Thyroid gland (tissue), 4 donors: ENCODE data around the gene ERCC3.

ENCODE experiments used
- CTCF ChIP-seq, 6 experiments: fragments of 200-600 bp in 3 of 6; fragments of 450-650 bp in 3 of 6; sonication (generic) in 3 of 6; IDR thresholded peaks; one replicate each; pipeline ENCODE4 v1.5.1; 2016 to 2019; ENCODE audit warnings: antibody characterized with exemption in 6 of 6, mild to moderate bottlenecking in 2 of 6, inconsistent platforms in 1 of 6, moderate library complexity in 1 of 6
- POLR2A ChIP-seq, 2 donors: fragments of 450-650 bp; IDR thresholded peaks; one replicate each; pipeline ENCODE4 v1.6.1; 2017; ENCODE audit warnings: antibody characterized with exemption in 2 of 2, mild to moderate bottlenecking in 2 of 2, moderate library complexity in 1 of 2

- no peak for TF ChIP-seq POLR2A (IDR thresholded peaks at IDR 0.05)
- no peak for TF ChIP-seq CTCF (IDR thresholded peaks at IDR 0.05)
Observed at GRCh38 chr2:127256381-127256780, 37.6 kb downstream of the ERCC3 start.
